Fibroblast of lung (primary cell): ENCODE measurements around the gene PDIK1L.

ENCODE experiments used
- CTCF ChIP-seq, 2 donors: IDR thresholded peaks in 1 of 2; conservative IDR thresholded peaks in 1 of 2; 1 replicate in 1 of 2; 2 replicates in 1 of 2; pipeline ENCODE4 v1.5.1; 2011 to 2012; ENCODE audit warnings: low read length in 2 of 2, control low read depth in 1 of 2, inconsistent platforms in 1 of 2, low read depth in 1 of 2, mild to moderate bottlenecking in 1 of 2
- EZH2 ChIP-seq: IDR thresholded peaks from 2 replicates; pipeline ENCODE4 v1.5.1; 2012; ENCODE audit warnings: low read length, control low read depth, mild to moderate bottlenecking; ENCODE audit errors: missing control alignments

- TF ChIP-seq CTCF (conservative IDR thresholded peaks at IDR 0.05 in 1 of 2, IDR thresholded peaks at IDR 0.05 in 1 of 2; ENCODE audit: low read depth in 1 of 2, low read length in 2 of 2) (no peak), EZH2 (no peak)
Observed at GRCh38 chr1:26166719-26167281, 55.2 kb downstream of the PDIK1L start.
